Epithelial cell of proximal tubule (primary cell): ENCODE measurements around the gene LRRC58. TPM values are rescaled to one million over a fixed set of nuclear protein-coding genes. Genes with fewer than 3 reads are reported as not detected.

Source experiments
- DNase-seq: peaks from one replicate; pipeline ENCODE4 v3.0.0-alpha.2; 2011; ENCODE audit warnings: low read depth
- H3K4me3 ChIP-seq: 2 replicates; pipeline ENCODE4 v1.5.1; 2011; ENCODE audit warnings: low read depth, mild to moderate bottlenecking, low read length
- total RNA-seq: library from RNA; depleted of rRNA; stranded (reverse); fragments of >200 nt; gene quantifications from 2 replicates; pipeline ENCODE4 v1.2.3, GENCODE V29; 2015
- TF ChIP-seq, protein P1 (sequence below): conservative IDR thresholded peaks from 2 replicates; pipeline ENCODE4 v1.5.1; 2012; ENCODE audit warnings: low read depth, mild to moderate bottlenecking, low read length

The LRRC58 gene
- total RNA-seq, 1 donor from 2014 or later, result 21.0 TPM

- DNase-seq, result no peak
- TF ChIP-seq, protein P1, sequence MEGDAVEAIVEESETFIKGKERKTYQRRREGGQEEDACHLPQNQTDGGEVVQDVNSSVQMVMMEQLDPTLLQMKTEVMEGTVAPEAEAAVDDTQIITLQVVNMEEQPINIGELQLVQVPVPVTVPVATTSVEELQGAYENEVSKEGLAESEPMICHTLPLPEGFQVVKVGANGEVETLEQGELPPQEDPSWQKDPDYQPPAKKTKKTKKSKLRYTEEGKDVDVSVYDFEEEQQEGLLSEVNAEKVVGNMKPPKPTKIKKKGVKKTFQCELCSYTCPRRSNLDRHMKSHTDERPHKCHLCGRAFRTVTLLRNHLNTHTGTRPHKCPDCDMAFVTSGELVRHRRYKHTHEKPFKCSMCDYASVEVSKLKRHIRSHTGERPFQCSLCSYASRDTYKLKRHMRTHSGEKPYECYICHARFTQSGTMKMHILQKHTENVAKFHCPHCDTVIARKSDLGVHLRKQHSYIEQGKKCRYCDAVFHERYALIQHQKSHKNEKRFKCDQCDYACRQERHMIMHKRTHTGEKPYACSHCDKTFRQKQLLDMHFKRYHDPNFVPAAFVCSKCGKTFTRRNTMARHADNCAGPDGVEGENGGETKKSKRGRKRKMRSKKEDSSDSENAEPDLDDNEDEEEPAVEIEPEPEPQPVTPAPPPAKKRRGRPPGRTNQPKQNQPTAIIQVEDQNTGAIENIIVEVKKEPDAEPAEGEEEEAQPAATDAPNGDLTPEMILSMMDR, result no peak
Observed at GRCh38 chr3:120280566-120280965, 68.6 kb downstream of the LRRC58 start.

DNA sequence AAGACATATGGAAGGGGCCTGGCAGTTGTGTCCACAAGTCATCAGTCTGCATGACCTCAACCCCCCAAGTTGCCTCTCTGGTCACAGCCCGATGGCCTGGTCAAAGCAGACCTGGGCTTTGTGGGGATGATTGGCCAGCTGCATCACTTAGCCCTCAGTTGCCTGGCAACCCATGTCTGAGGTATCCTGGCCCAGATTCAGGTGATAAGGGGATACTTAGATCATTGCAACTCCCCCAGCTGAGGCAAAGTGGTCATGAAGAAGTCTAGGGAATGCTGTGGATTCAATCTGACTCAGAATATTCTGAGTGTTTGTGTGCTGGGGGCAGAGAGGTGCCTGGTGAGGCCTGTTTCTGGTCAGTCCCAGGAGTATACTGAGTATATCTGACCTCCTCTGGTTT is 69.1 kb downstream of the LRRC58 start:
- H3K4me3 ChIP-seq, result no peak overlapping the region
- DNase-seq, result no peak
- TF ChIP-seq, protein P1, result no peak

More at GRCh38 chr3:120280566-120280965, 68.6 kb downstream of the LRRC58 start:
- no peak overlapping the region for H3K4me3 ChIP-seq

GRCh38 chr3:120276767-120277166 is 72.4 kb downstream of the LRRC58 start:
- H3K4me3 ChIP-seq, result no peak overlapping the region
- no peak for DNase-seq
- TF ChIP-seq, protein P1, result no peak

- no peak overlapping the region for H3K4me3 ChIP-seq
- DNase-seq, result no peak
- TF ChIP-seq, protein P1, result no peak
Observed at GRCh38 chr3:120275618-120276017, 73.5 kb downstream of the LRRC58 start.

- TF ChIP-seq, protein P1, result no peak
- no peak overlapping the region for H3K4me3 ChIP-seq
- DNase-seq, result no peak
Observed at GRCh38 chr3:120274739-120275167, 74.4 kb downstream of the LRRC58 start.

Other genes starting within 250 kb of the LRRC58 start
- gene GPR156, start 64.1 kb downstream of the LRRC58 start, total RNA-seq, result 0.51 and 1.4 TPM in 2 replicates
- gene FSTL1, start 101.6 kb upstream of the LRRC58 start, total RNA-seq, result 179 and 235 TPM in 2 replicates
- gene NDUFB4, start 247.0 kb upstream of the LRRC58 start, total RNA-seq, result 172 and 229 TPM in 2 replicates